B cell (primary cell): Measurements from ENCODE around the gene ERICH3. TPM values are rescaled to one million over a fixed set of nuclear protein-coding genes. Genes with fewer than 3 reads are reported as not detected.

Source experiments
- ATAC-seq: fragments of 200-7000 bp; cut with Tn5 transposase; one replicate; pipeline ENCODE4 v1.10.0; 2021; ENCODE audit warnings: low read depth, mild to moderate bottlenecking, moderate number of reproducible peaks, moderate library complexity
- CTCF ChIA-PET: fragments of 350-600 bp; sonication (Branson Sonifier 250); formaldehyde crosslinking; loops from one replicate; lab custom pipeline; 2021; ENCODE audit warnings: antibody characterized with exemption, inconsistent platforms; lab: Charles Lee
- POLR2A ChIA-PET: fragments of 350-600 bp; sonication (Branson Sonifier 250); formaldehyde crosslinking; loops from one replicate; lab custom pipeline; 2021; ENCODE audit warnings: antibody characterized with exemption; lab: Charles Lee
- DNase-seq: peaks from one replicate; pipeline ENCODE4 v3.0.0; 2013
- H2AFZ ChIP-seq: 2 replicates; pipeline ENCODE4 v1.6.1; 2012; ENCODE audit warnings: mild to moderate bottlenecking, low read depth, low read length; ENCODE audit not compliant: insufficient read depth, poor library complexity, severe bottlenecking
- H3K27ac ChIP-seq, 2 donors: 1 replicate in 1 of 2; 2 replicates in 1 of 2; pipeline ENCODE4 v1.5.1; 2012 to 2013; ENCODE audit warnings: low read length in 2 of 2, mild to moderate bottlenecking in 2 of 2, moderate library complexity in 1 of 2
- H3K27me3 ChIP-seq, 4 experiments: fragments of 200-600 bp in 1 of 4; sonication (generic) in 1 of 4; replicated peaks in 1 of 4; 1 replicate in 2 of 4; 2 replicates in 2 of 4; pipeline versions ENCODE4 v1.6.1 to v1.7.0; 2013 to 2016; ENCODE audit warnings: low read length in 3 of 4, mild to moderate bottlenecking in 2 of 4, mixed read lengths in 1 of 4, moderate library complexity in 1 of 4; ENCODE audit not compliant: insufficient read depth in 4 of 4, control insufficient read depth in 3 of 4; ENCODE audit errors: control extremely low read depth in 1 of 4
- H3K36me3 ChIP-seq, 2 experiments: replicated peaks in 1 of 2; 1 replicate in 1 of 2; 2 replicates in 1 of 2; pipeline versions ENCODE4 v1.6.1 to v1.7.1; 2013; ENCODE audit warnings: low read length in 1 of 2; ENCODE audit not compliant: insufficient read depth in 2 of 2, control insufficient read depth in 1 of 2; ENCODE audit errors: control extremely low read depth in 1 of 2, extremely low read depth in 1 of 2
- H3K4me1 ChIP-seq, 2 donors: fragments of 200-600 bp in 1 of 2; sonication (generic) in 1 of 2; 1 replicate in 1 of 2; 2 replicates in 1 of 2; pipeline versions ENCODE4 v1.5.1 to v1.6.1; 2013 to 2017; ENCODE audit warnings: low read length in 2 of 2; ENCODE audit not compliant: control insufficient read depth in 2 of 2, insufficient read depth in 2 of 2
- H3K4me2 ChIP-seq: replicated peaks from 2 replicates; pipeline ENCODE3; 2012; ENCODE audit warnings: mild to moderate bottlenecking, low read depth, low read length; ENCODE audit not compliant: poor library complexity, severe bottlenecking
- H3K4me3 ChIP-seq, 5 experiments: fragments of 200-600 bp in 1 of 5; sonication (generic) in 1 of 5; 1 replicate in 3 of 5; 2 replicates in 2 of 5; pipeline versions ENCODE4 v1.5.1 to v1.7.0; 2011 to 2016; ENCODE audit warnings: low read length in 4 of 5, mild to moderate bottlenecking in 4 of 5, low read depth in 2 of 5, control low read depth in 1 of 5, moderate library complexity in 1 of 5; ENCODE audit not compliant: insufficient read depth in 1 of 5; ENCODE audit errors: control extremely low read depth in 1 of 5, extremely low read depth in 1 of 5
- H3K79me2 ChIP-seq: fragments of 200-600 bp; sonication (generic); one replicate; pipeline ENCODE4 v1.6.0; 2016; ENCODE audit warnings: low read length; ENCODE audit not compliant: control insufficient read depth, insufficient read depth
- H3K9ac ChIP-seq: fragments of 200-600 bp; sonication (generic); 2 replicates; pipeline ENCODE4 v1.6.1; 2017; ENCODE audit warnings: mild to moderate bottlenecking, low read length, moderate library complexity
- H3K9me3 ChIP-seq, 3 donors: one replicate each; pipeline versions ENCODE4 v1.6.1 to v1.7.1; 2013; ENCODE audit warnings: low read length in 2 of 3; ENCODE audit not compliant: control insufficient read depth in 2 of 3, insufficient read depth in 1 of 3; ENCODE audit errors: control extremely low read depth in 1 of 3
- H4K20me1 ChIP-seq: 2 replicates; pipeline ENCODE4 v1.6.0; 2012; ENCODE audit warnings: mild to moderate bottlenecking, low read length; ENCODE audit not compliant: insufficient read depth, control insufficient read depth, poor library complexity, severe bottlenecking
- H3K27ac Mint-ChIP-seq: one replicate; pipeline ENCODE4 v1.8.0; 2021; ENCODE audit warnings: mixed read lengths
- H3K27me3 Mint-ChIP-seq: one replicate; pipeline ENCODE4 v1.8.0; 2021; ENCODE audit warnings: mixed read lengths
- H3K4me1 Mint-ChIP-seq: one replicate; pipeline ENCODE4 v1.8.0; 2021; ENCODE audit warnings: mixed read lengths
- H3K4me3 Mint-ChIP-seq: one replicate; pipeline ENCODE4 v1.8.0; 2021; ENCODE audit warnings: mixed read lengths
- H3K9me3 Mint-ChIP-seq: one replicate; pipeline ENCODE4 v1.8.0; 2022; ENCODE audit warnings: mixed read lengths; ENCODE audit not compliant: insufficient read depth
- CTCF ChIP-seq: fragments of 200-600 bp; IDR thresholded peaks from one replicate; pipeline ENCODE4 v1.8.0; 2022; ENCODE audit warnings: antibody characterized with exemption, mild to moderate bottlenecking
- EZH2 ChIP-seq: IDR thresholded peaks from 2 replicates; pipeline ENCODE4 v1.6.1; 2012; ENCODE audit warnings: borderline replicate concordance, low read depth, mild to moderate bottlenecking, moderate library complexity, low read length; ENCODE audit not compliant: insufficient read depth, poor library complexity, severe bottlenecking
- WGBS: methylation state at CpG from one replicate; pipeline ENCODE4 v1.1.5; 2013; ENCODE audit warnings: missing lambda C conversion rate; ENCODE audit not compliant: insufficient coverage; 5-methylcytosine and 5-hydroxymethylcytosine counted together
- intact Hi-C: fragments of 100-400 bp; cut with micrococcal nuclease; formaldehyde crosslinking; loops from one replicate; pipeline ENCODE4 v1.10.0; 2022
- polyA plus RNA-seq: library from polyadenylated mRNA; depleted of rRNA; stranded (reverse); fragments of >200 nt; gene quantifications from 2 replicates; pipeline ENCODE4 v1.2.3, GENCODE V29; 2012
- total RNA-seq, 2 donors: library from RNA; stranded (reverse); fragments of 120-200 nt in 1 of 2; gene quantifications; 1 replicate in 1 of 2; 2 replicates in 1 of 2; pipeline versions ENCODE4 v1.2.3 to v1.2.4, GENCODE V29; 2013 to 2022

The ERICH3 gene
- total and polyA plus RNA-seq, 2 donors (not counting 1 experiment from before 2014, with no cell fraction given) = 0.03 to 0.27 TPM

GRCh38 chr1:74549932-74550331 lies 123.7 kb downstream of the ERICH3 start:
- CTCF ChIA-PET = no interaction called here
- no peak overlapping the region for H3K4me3 Mint-ChIP-seq
- no peaks in the 10 kb centered on the region for H3K79me2 ChIP-seq
- no peak overlapping the region for H2AFZ ChIP-seq
- H4K20me1 ChIP-seq = no peaks in the 10 kb centered on the region
- no peak overlapping the region for H3K27ac Mint-ChIP-seq
- H3K9me3 Mint-ChIP-seq = no peaks in the 10 kb centered on the region
- no peak overlapping the region for H3K27ac ChIP-seq
- peaks cover 14% of the 10 kb centered on the region for H3K27me3 Mint-ChIP-seq
- POLR2A ChIA-PET = no interaction called here
- H3K9ac ChIP-seq = no peak overlapping the region
- no peak for TF ChIP-seq EZH2
- TF ChIP-seq CTCF = no peak
- H3K9me3 ChIP-seq = no peaks in the 10 kb centered on the region
- H3K4me3 ChIP-seq = no peak overlapping the region
- H3K4me1 Mint-ChIP-seq = no peaks in the 10 kb centered on the region
- no peak overlapping the region for H3K4me2 ChIP-seq
- no peaks in the 10 kb centered on the region for H3K36me3 ChIP-seq
- DNase-seq (no peak), ATAC-seq (no peak)
- peaks cover 0 to 2% (median 0%) of the 10 kb centered on the region in 4 experiments for H3K27me3 ChIP-seq
- no peaks in the 10 kb centered on the region for H3K4me1 ChIP-seq
- 100% methylated on average over 2 of the region's 2 CpGs for WGBS
- intact Hi-C loops = no loop called here

GRCh38 chr1:74548961-74549750 lies 124.4 kb downstream of the ERICH3 start:
- peaks cover 11% of the 10 kb centered on the region for H3K27me3 Mint-ChIP-seq
- intact Hi-C loops = no loop called here
- POLR2A ChIA-PET = no interaction called here
- H3K9me3 Mint-ChIP-seq = no peaks in the 10 kb centered on the region
- ATAC-seq (no peak), DNase-seq (no peak)
- H3K9ac ChIP-seq = no peak overlapping the region
- no peaks in the 10 kb centered on the region for H3K4me1 Mint-ChIP-seq
- no peaks in the 10 kb centered on the region for H3K9me3 ChIP-seq
- no peaks in the 10 kb centered on the region for H3K79me2 ChIP-seq
- no peaks in the 10 kb centered on the region for H3K4me1 ChIP-seq
- 100% methylated on average over 1 of the region's 4 CpGs for WGBS
- no peak overlapping the region for H2AFZ ChIP-seq
- no peaks in the 10 kb centered on the region for H4K20me1 ChIP-seq
- no peak overlapping the region for H3K27ac ChIP-seq
- no peaks in the 10 kb centered on the region for H3K36me3 ChIP-seq
- peaks cover 0 to 2% (median 0%) of the 10 kb centered on the region in 4 experiments for H3K27me3 ChIP-seq
- no peak overlapping the region for H3K4me2 ChIP-seq
- TF ChIP-seq EZH2 = no peak
- TF ChIP-seq CTCF = no peak
- H3K4me3 ChIP-seq = no peak overlapping the region
- CTCF ChIA-PET = no interaction called here
- H3K4me3 Mint-ChIP-seq = no peak overlapping the region
- H3K27ac Mint-ChIP-seq = no peak overlapping the region
